Smooth muscle cell (in vitro differentiated cells): ENCODE results near the gene ZFAND6. TPM values are rescaled to one million over a fixed set of nuclear protein-coding genes. Genes with fewer than 3 reads are reported as not detected.
"Not testable (repeated sequence)": the region's sequence is repeated elsewhere in the genome, so short reads cannot be mapped to it uniquely, and the experiment has no call there.

ENCODE experiments used
- DNase-seq: peaks from one replicate; lab custom pipeline; 2025; ENCODE audit not compliant: unreplicated experiment; lab: John Stamatoyannopoulos, UW
- H2AFZ ChIP-seq: fragments of 200-600 bp; sonication (generic); 2 replicates; pipeline ENCODE4 v1.6.0; 2016; ENCODE audit warnings: antibody characterized with exemption, low read depth, mild to moderate bottlenecking
- H3F3A ChIP-seq: fragments of 200-600 bp; sonication (generic); 2 replicates; pipeline ENCODE4 v1.6.0; 2017; ENCODE audit warnings: antibody characterized with exemption, low read depth
- H3K27ac ChIP-seq: fragments of 200-600 bp; sonication (generic); 2 replicates; pipeline ENCODE4 v1.5.1; 2016; ENCODE audit warnings: low read depth, mild to moderate bottlenecking
- H3K27me3 ChIP-seq: fragments of 200-600 bp; sonication (generic); 2 replicates; pipeline ENCODE4 v1.6.1; 2016; ENCODE audit warnings: low read depth, mild to moderate bottlenecking
- H3K36me3 ChIP-seq: fragments of 200-600 bp; sonication (generic); 2 replicates; pipeline ENCODE4 v1.5.1; 2016; ENCODE audit warnings: low read depth
- H3K4me1 ChIP-seq: fragments of 200-600 bp; sonication (generic); 2 replicates; pipeline ENCODE4 v1.5.1; 2016; ENCODE audit warnings: low read depth
- H3K4me2 ChIP-seq: fragments of 200-600 bp; sonication (generic); 2 replicates; pipeline ENCODE4 v1.6.0; 2016; ENCODE audit warnings: mild to moderate bottlenecking
- H3K4me3 ChIP-seq: fragments of 200-600 bp; sonication (generic); 2 replicates; pipeline ENCODE4 v1.5.1; 2016; ENCODE audit warnings: mild to moderate bottlenecking
- H3K79me2 ChIP-seq: fragments of 200-600 bp; sonication (generic); 2 replicates; pipeline ENCODE4 v1.6.0; 2016; ENCODE audit warnings: low read depth, mild to moderate bottlenecking
- H3K9ac ChIP-seq: fragments of 200-600 bp; sonication (generic); 2 replicates; pipeline ENCODE4 v1.6.0; 2016; ENCODE audit warnings: low read depth
- H3K9me3 ChIP-seq: fragments of 200-600 bp; sonication (generic); replicated peaks from 2 replicates; pipeline ENCODE4 v1.5.1; 2016; ENCODE audit warnings: low read depth
- H4K20me1 ChIP-seq: fragments of 200-600 bp; sonication (generic); 2 replicates; pipeline ENCODE4 v1.6.0; 2016; ENCODE audit warnings: low read depth
- CTCF ChIP-seq: fragments of 200-600 bp; sonication (generic); IDR thresholded peaks from 2 replicates; pipeline ENCODE4 v1.5.1; 2017; ENCODE audit warnings: borderline replicate concordance, mild to moderate bottlenecking, antibody characterized with exemption; ENCODE audit not compliant: insufficient read depth, poor library complexity, severe bottlenecking
- WGBS: methylation state at CpG from one replicate; pipeline ENCODE4 v1.1.7; 2016; ENCODE audit warnings: low lambda C conversion rate; 5-methylcytosine and 5-hydroxymethylcytosine counted together
- polyA plus RNA-seq: library from polyadenylated mRNA; unstranded; fragments of >200 nt; fragmentation: Nextera tagmentation; extraction: Ambion mirVana; gene quantifications from 2 replicates; pipeline ENCODE4 v1.2.1, GENCODE V29; 2016
- total RNA-seq: library from RNA; depleted of rRNA; stranded (reverse); fragments of >200 nt; gene quantifications from 2 replicates; pipeline ENCODE4 v1.2.3, GENCODE V29; 2014

ZFAND6 gene
- total and polyA plus RNA-seq, 2 experiments from 2014 or later, result 81.9 to 144 TPM

GRCh38 chr15:80118956-80119355 is 59.5 kb downstream of the ZFAND6 start:
- H3K4me1 ChIP-seq, result peaks cover 4% of the 10 kb centered on the region
- H3K9ac ChIP-seq, result no peak overlapping the region
- TF ChIP-seq CTCF, result no peak
- H3K36me3 ChIP-seq, result peaks cover 8% of the 10 kb centered on the region
- H3F3A ChIP-seq, result no peaks in the 10 kb centered on the region
- no peak overlapping the region for H2AFZ ChIP-seq
- H3K79me2 ChIP-seq, result peaks cover 51% of the 10 kb centered on the region
- H4K20me1 ChIP-seq, result peaks cover 90% of the 10 kb centered on the region
- WGBS, result 98% methylated on average over 2 of the region's 2 CpGs
- H3K9me3 ChIP-seq, result no peaks in the 10 kb centered on the region
- no peak overlapping the region for H3K27ac ChIP-seq
- H3K4me2 ChIP-seq, result no peak overlapping the region
- no peak overlapping the region for H3K4me3 ChIP-seq
- no peak for DNase-seq
- no peaks in the 10 kb centered on the region for H3K27me3 ChIP-seq

GRCh38 chr15:80120636-80121035 is 61.2 kb downstream of the ZFAND6 start:
- H2AFZ ChIP-seq, result no peak overlapping the region
- H3K79me2 ChIP-seq, result peaks cover 41% of the 10 kb centered on the region
- peaks cover 76% of the 10 kb centered on the region for H4K20me1 ChIP-seq
- H3K4me1 ChIP-seq, result peaks cover 4% of the 10 kb centered on the region
- H3K36me3 ChIP-seq, result peaks cover 8% of the 10 kb centered on the region
- DNase-seq, result no peak
- H3K9me3 ChIP-seq, result no peaks in the 10 kb centered on the region
- H3K4me2 ChIP-seq, result no peak overlapping the region
- no peak overlapping the region for H3K9ac ChIP-seq
- 20% methylated on average over 1 of the region's 1 CpG for WGBS
- H3K4me3 ChIP-seq, result no peak overlapping the region
- no peaks in the 10 kb centered on the region for H3F3A ChIP-seq
- TF ChIP-seq CTCF, result no peak
- no peaks in the 10 kb centered on the region for H3K27me3 ChIP-seq
- H3K27ac ChIP-seq, result no peak overlapping the region

GRCh38 chr15:80121546-80121945 is 62.1 kb downstream of the ZFAND6 start:
- Histone ChIP-seq H3K36me3 (peaks cover 8% of the 10 kb centered on the region), H3K4me1 (peaks cover 4% of the 10 kb centered on the region), H3K27me3 (no peaks in the 10 kb centered on the region), H4K20me1 (peaks cover 72% of the 10 kb centered on the region), H3K4me3 (no peak overlapping the region), H2AFZ (no peak overlapping the region), H3K9me3 (no peaks in the 10 kb centered on the region), H3K79me2 (peaks cover 32% of the 10 kb centered on the region), H3F3A (no peaks in the 10 kb centered on the region), H3K27ac (no peak overlapping the region), H3K4me2 (no peak overlapping the region), H3K9ac (no peak overlapping the region)
- DNase-seq, result no peak
- TF ChIP-seq CTCF, result no peak
- 95% methylated on average over 4 of the region's 4 CpGs for WGBS

GRCh38 chr15:80123034-80123433 is 63.6 kb downstream of the ZFAND6 start:
- DNase-seq, result no peak
- H3K9ac ChIP-seq, result no peak overlapping the region
- no peak overlapping the region for H3K27ac ChIP-seq
- no peaks in the 10 kb centered on the region for H3K9me3 ChIP-seq
- no peak for TF ChIP-seq CTCF
- no peak overlapping the region for H3K4me2 ChIP-seq
- peaks cover 4% of the 10 kb centered on the region for H3K4me1 ChIP-seq
- peaks cover 18% of the 10 kb centered on the region for H3K79me2 ChIP-seq
- no peak overlapping the region for H2AFZ ChIP-seq
- 97% methylated on average over 6 of the region's 6 CpGs for WGBS
- no peak overlapping the region for H3K4me3 ChIP-seq
- H3K27me3 ChIP-seq, result no peaks in the 10 kb centered on the region
- no peaks in the 10 kb centered on the region for H3F3A ChIP-seq
- peaks cover 57% of the 10 kb centered on the region for H4K20me1 ChIP-seq
- peaks cover 8% of the 10 kb centered on the region for H3K36me3 ChIP-seq

- H2AFZ ChIP-seq, H3K36me3 ChIP-seq, H3K79me2 ChIP-seq, H3F3A ChIP-seq, H3K4me2 ChIP-seq, H3K4me3 ChIP-seq, H3K4me1 ChIP-seq, H3K27me3 ChIP-seq, H3K9ac ChIP-seq, H3K9me3 ChIP-seq, DNase-seq, H3K27ac ChIP-seq: not testable (repeated sequence)
- peaks cover 18% of the 10 kb centered on the region for H4K20me1 ChIP-seq
- WGBS, result 96% methylated on average over 6 of the region's 6 CpGs
Observed at GRCh38 chr15:80127253-80127652, 67.8 kb downstream of the ZFAND6 start.
